Fibroblast of lung (primary cell): ENCODE data around the gene ZNHIT6. TPM values are rescaled to one million over a fixed set of nuclear protein-coding genes. Genes with fewer than 3 reads are reported as not detected.

ENCODE experiments used
- DNase-seq, 2 donors: peaks; one replicate each; pipeline versions ENCODE4 v3.0.0 to v3.0.0-alpha.2; 2010; ENCODE audit warnings: low read depth in 2 of 2
- H2AFZ ChIP-seq: 2 replicates; pipeline ENCODE4 v1.5.1; 2012; ENCODE audit warnings: low read length, control low read depth, inconsistent platforms
- H3K27ac ChIP-seq: 2 replicates; pipeline ENCODE4 v1.5.1; 2011; ENCODE audit warnings: low read length, control low read depth; ENCODE audit not compliant: insufficient read depth
- H3K27me3 ChIP-seq: 2 replicates; pipeline ENCODE4 v1.5.1; 2011; ENCODE audit warnings: mild to moderate bottlenecking, low read length; ENCODE audit not compliant: control insufficient read depth, insufficient read depth
- H3K36me3 ChIP-seq: 2 replicates; pipeline ENCODE4 v1.5.1; 2011; ENCODE audit warnings: low read length; ENCODE audit not compliant: control insufficient read depth, insufficient read depth
- H3K4me1 ChIP-seq: 2 replicates; pipeline ENCODE4 v1.5.1; 2011; ENCODE audit warnings: low read length; ENCODE audit not compliant: control insufficient read depth, insufficient read depth; ENCODE audit errors: extremely low read depth
- H3K4me2 ChIP-seq: 2 replicates; pipeline ENCODE4 v1.5.1; 2011; ENCODE audit warnings: low read length, control low read depth; ENCODE audit not compliant: insufficient read depth; ENCODE audit errors: extremely low read depth
- H3K4me3 ChIP-seq, 4 experiments: fragments of 200-600 bp in 1 of 4; sonication (generic) in 1 of 4; replicated peaks in 1 of 4; 2 replicates each; pipeline ENCODE4 v1.5.1; 2011 to 2016; ENCODE audit warnings: low read length in 4 of 4, low read depth in 3 of 4, mild to moderate bottlenecking in 3 of 4, control low read depth in 2 of 4, inconsistent platforms in 1 of 4, mixed read lengths in 1 of 4; ENCODE audit not compliant: insufficient read depth in 1 of 4; ENCODE audit errors: control extremely low read depth in 1 of 4
- H3K79me2 ChIP-seq: 2 replicates; pipeline ENCODE4 v1.5.1; 2012; ENCODE audit warnings: mild to moderate bottlenecking, low read length, inconsistent platforms; ENCODE audit not compliant: control insufficient read depth, insufficient read depth
- H3K9ac ChIP-seq: 2 replicates; pipeline ENCODE4 v1.5.1; 2011; ENCODE audit warnings: mild to moderate bottlenecking, low read length, control low read depth; ENCODE audit not compliant: insufficient read depth
- H3K9me3 ChIP-seq: 2 replicates; pipeline ENCODE4 v1.5.1; 2012; ENCODE audit warnings: low read depth, low read length; ENCODE audit not compliant: control insufficient read depth, insufficient read depth
- H4K20me1 ChIP-seq: 2 replicates; pipeline ENCODE4 v1.5.1; 2011; ENCODE audit warnings: low read length; ENCODE audit not compliant: control insufficient read depth, insufficient read depth; ENCODE audit errors: extremely low read depth
- EZH2 ChIP-seq: IDR thresholded peaks from 2 replicates; pipeline ENCODE4 v1.5.1; 2012; ENCODE audit warnings: low read length, control low read depth, mild to moderate bottlenecking; ENCODE audit errors: missing control alignments
- polyA plus RNA-seq, 2 donors: library from polyadenylated mRNA; depleted of rRNA in 1 of 2; stranded (reverse) in 1 of 2; unstranded in 1 of 2; fragments of >200 nt; gene quantifications; 2 replicates each; pipeline ENCODE4 v1.2.1, GENCODE V29; 2011 to 2012; ENCODE audit warnings: missing spikeins in 1 of 2
- total RNA-seq: library from RNA; depleted of rRNA; stranded (reverse); fragments of >200 nt; gene quantifications from 2 replicates; pipeline ENCODE4 v1.2.1, GENCODE V29; 2014
- TF ChIP-seq, protein P1 (sequence below), 2 donors: IDR thresholded peaks in 1 of 2; conservative IDR thresholded peaks in 1 of 2; 1 replicate in 1 of 2; 2 replicates in 1 of 2; pipeline ENCODE4 v1.5.1; 2011 to 2012; ENCODE audit warnings: low read length in 2 of 2, control low read depth in 1 of 2, inconsistent platforms in 1 of 2, low read depth in 1 of 2, mild to moderate bottlenecking in 1 of 2

ZNHIT6 gene
- total and polyA plus RNA-seq, 2 donors (not counting 1 experiment from before 2014, with no cell fraction given) = 14.3 to 15.5 TPM

GRCh38 chr1:85616736-85617135 lies 91.5 kb downstream of the ZNHIT6 start:
- no peak for DNase-seq
- no peaks in the 10 kb centered on the region for H3K36me3 ChIP-seq
- no peaks in the 10 kb centered on the region for H3K9me3 ChIP-seq
- no peak for TF ChIP-seq EZH2
- TF ChIP-seq, protein P1, sequence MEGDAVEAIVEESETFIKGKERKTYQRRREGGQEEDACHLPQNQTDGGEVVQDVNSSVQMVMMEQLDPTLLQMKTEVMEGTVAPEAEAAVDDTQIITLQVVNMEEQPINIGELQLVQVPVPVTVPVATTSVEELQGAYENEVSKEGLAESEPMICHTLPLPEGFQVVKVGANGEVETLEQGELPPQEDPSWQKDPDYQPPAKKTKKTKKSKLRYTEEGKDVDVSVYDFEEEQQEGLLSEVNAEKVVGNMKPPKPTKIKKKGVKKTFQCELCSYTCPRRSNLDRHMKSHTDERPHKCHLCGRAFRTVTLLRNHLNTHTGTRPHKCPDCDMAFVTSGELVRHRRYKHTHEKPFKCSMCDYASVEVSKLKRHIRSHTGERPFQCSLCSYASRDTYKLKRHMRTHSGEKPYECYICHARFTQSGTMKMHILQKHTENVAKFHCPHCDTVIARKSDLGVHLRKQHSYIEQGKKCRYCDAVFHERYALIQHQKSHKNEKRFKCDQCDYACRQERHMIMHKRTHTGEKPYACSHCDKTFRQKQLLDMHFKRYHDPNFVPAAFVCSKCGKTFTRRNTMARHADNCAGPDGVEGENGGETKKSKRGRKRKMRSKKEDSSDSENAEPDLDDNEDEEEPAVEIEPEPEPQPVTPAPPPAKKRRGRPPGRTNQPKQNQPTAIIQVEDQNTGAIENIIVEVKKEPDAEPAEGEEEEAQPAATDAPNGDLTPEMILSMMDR (conservative IDR thresholded peaks at IDR 0.05 in 1 of 2, IDR thresholded peaks at IDR 0.05 in 1 of 2; ENCODE audit: low read depth in 1 of 2, low read length in 2 of 2) = no peak
- no peak overlapping the region for H3K4me2 ChIP-seq
- H3K4me3 ChIP-seq = no peak overlapping the region
- H4K20me1 ChIP-seq = no peaks in the 10 kb centered on the region
- no peak overlapping the region for H3K9ac ChIP-seq
- H2AFZ ChIP-seq = no peak overlapping the region
- H3K27ac ChIP-seq = no peak overlapping the region
- peaks cover 13% of the 10 kb centered on the region for H3K4me1 ChIP-seq
- no peaks in the 10 kb centered on the region for H3K79me2 ChIP-seq
- H3K27me3 ChIP-seq = no peaks in the 10 kb centered on the region

DNA sequence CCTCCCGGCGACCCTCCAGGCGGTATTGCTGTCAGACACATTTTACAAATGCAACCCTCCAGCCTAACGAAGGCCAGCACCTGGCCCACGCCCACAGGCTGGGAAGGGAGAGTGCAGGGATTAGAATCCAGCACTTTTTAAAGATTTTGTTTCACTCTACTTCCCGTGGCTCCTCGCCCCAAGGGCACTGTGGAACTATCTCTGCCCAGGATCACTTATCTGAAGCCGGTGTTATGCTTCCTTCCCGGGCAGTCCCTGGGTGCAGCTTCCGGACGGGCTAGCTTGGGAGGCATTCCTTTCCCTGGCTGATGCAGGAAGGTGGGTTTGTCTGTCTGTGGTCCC lies 91.9 kb downstream of the ZNHIT6 start:
- Histone ChIP-seq H3K4me3 (no peak overlapping the region), H3K27ac (no peak overlapping the region), H3K9me3 (no peaks in the 10 kb centered on the region), H3K27me3 (no peaks in the 10 kb centered on the region), H3K9ac (no peak overlapping the region), H3K4me1 (peaks cover 16% of the 10 kb centered on the region), H3K4me2 (no peak overlapping the region), H2AFZ (no peak overlapping the region), H4K20me1 (no peaks in the 10 kb centered on the region), H3K36me3 (no peaks in the 10 kb centered on the region), H3K79me2 (no peaks in the 10 kb centered on the region)
- TF ChIP-seq, protein P1 (conservative IDR thresholded peaks at IDR 0.05 in 1 of 2, IDR thresholded peaks at IDR 0.05 in 1 of 2; ENCODE audit: low read depth in 1 of 2, low read length in 2 of 2) = no peak
- TF ChIP-seq EZH2 = no peak
- DNase-seq = no peak

DNA sequence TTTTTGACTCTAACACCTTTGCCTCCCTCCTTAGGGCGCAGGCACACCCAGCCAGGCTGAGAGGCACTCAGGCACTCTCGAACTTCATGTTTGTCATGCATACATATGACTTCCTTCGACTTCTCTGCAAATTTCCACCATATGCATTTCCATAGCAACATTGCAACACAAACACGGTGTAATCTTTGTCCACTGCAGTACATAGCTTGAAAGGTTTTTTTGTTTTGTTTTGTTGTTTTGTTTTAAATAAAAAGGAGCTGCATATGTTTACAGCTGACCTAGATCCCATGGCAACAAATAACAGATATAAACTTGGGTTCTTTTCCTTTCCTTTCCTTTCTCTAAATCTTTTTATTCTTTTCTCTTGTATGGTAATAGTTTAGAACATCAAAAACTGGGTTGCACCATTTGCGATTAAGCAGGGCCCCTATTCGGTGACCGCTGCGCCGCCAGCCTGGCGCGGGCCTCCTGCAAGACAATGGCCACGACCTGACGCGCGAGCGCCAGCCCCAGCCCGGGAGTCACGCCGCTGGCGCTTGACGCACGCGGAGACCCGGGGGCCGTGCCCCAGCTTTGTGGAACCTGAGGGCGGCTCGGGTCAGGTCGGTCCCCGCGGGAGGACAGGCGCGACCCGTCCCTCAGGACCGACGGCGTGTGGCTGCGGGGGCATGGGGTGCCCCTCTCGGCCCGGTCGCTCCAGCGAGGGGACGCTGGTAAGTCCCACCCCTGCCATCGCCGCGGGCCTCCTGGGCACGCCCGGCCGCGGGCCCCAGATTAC lies 92.5 kb downstream of the ZNHIT6 start:
- H3K36me3 ChIP-seq = no peaks in the 10 kb centered on the region
- H3K9me3 ChIP-seq = no peaks in the 10 kb centered on the region
- DNase-seq = peak in 1 of 2 donors; percentile 27
- no peak overlapping the region for H3K9ac ChIP-seq
- no peaks in the 10 kb centered on the region for H4K20me1 ChIP-seq
- no peaks in the 10 kb centered on the region for H3K27me3 ChIP-seq
- no peak overlapping the region for H3K4me2 ChIP-seq
- no peak overlapping the region for H2AFZ ChIP-seq
- no peaks in the 10 kb centered on the region for H3K79me2 ChIP-seq
- TF ChIP-seq, protein P1 (conservative IDR thresholded peaks at IDR 0.05 in 1 of 2, IDR thresholded peaks at IDR 0.05 in 1 of 2; ENCODE audit: low read depth in 1 of 2, low read length in 2 of 2) = no peak
- TF ChIP-seq EZH2 = no peak
- no peak overlapping the region for H3K4me3 ChIP-seq
- no peak overlapping the region for H3K27ac ChIP-seq
- peaks cover 21% of the 10 kb centered on the region for H3K4me1 ChIP-seq
